Fibroblast of skin of back (primary cell): ENCODE results near the gene SLC44A1.

Source experiments
- DNase-seq: peaks from one replicate; pipeline ENCODE4 v3.0.0-alpha.2; 2013

Gene SLC44A1

GRCh38 chr9:105437704-105438103, 193.3 kb downstream of the SLC44A1 start:
- DNase-seq, result no peak

- DNase-seq, result no peak
These were observed 193.8 kb downstream of the SLC44A1 start for GRCh38 chr9:105438141-105438806.

GRCh38 chr9:105439428-105439827, 195.0 kb downstream of the SLC44A1 start:
- no peak for DNase-seq

GRCh38 chr9:105441616-105442160, 197.2 kb downstream of the SLC44A1 start:
- DNase-seq, result no peak

- no peak for DNase-seq
These were observed 198.7 kb downstream of the SLC44A1 start for GRCh38 chr9:105443121-105443520.

- DNase-seq, result peak; percentile 40
These were observed 199.7 kb downstream of the SLC44A1 start for GRCh38 chr9:105444130-105444529.

GRCh38 chr9:105445203-105445881, 200.9 kb downstream of the SLC44A1 start:
- no peak for DNase-seq

GRCh38 chr9:105447386-105447813, 202.9 kb downstream of the SLC44A1 start:
- no peak for DNase-seq

- DNase-seq, result peak; percentile 91
These were observed 203.7 kb downstream of the SLC44A1 start, which contains the start of gene FSD1L for GRCh38 chr9:105447814-105448812. FSD1L (plus strand) TSS chr9:105448034; CDS start chr9:105448221, 187 bp downstream.

- DNase-seq, result peak; percentile 38
These were observed 204.6 kb downstream of the SLC44A1 start for GRCh38 chr9:105449081-105449480.

GRCh38 chr9:105452185-105452584, 207.7 kb downstream of the SLC44A1 start:
- DNase-seq, result peak; percentile 28

- DNase-seq, result peak; percentile 16
These were observed 211.5 kb downstream of the SLC44A1 start for GRCh38 chr9:105455836-105456475.

GRCh38 chr9:105457560-105458294, 213.3 kb downstream of the SLC44A1 start:
- DNase-seq, result no peak

- DNase-seq, result no peak
These were observed 214.0 kb downstream of the SLC44A1 start for GRCh38 chr9:105458404-105458803.

GRCh38 chr9:105459336-105459735, 214.9 kb downstream of the SLC44A1 start:
- no peak for DNase-seq

GRCh38 chr9:105466898-105467455, 222.5 kb downstream of the SLC44A1 start:
- peak; percentile 15 for DNase-seq

- no peak for DNase-seq
These were observed 224.4 kb downstream of the SLC44A1 start for GRCh38 chr9:105468875-105469274.

GRCh38 chr9:105473221-105473620, 228.8 kb downstream of the SLC44A1 start:
- no peak for DNase-seq

GRCh38 chr9:105475302-105475701, 230.9 kb downstream of the SLC44A1 start:
- DNase-seq, result peak; percentile 56

- no peak for DNase-seq
These were observed 235.4 kb downstream of the SLC44A1 start for GRCh38 chr9:105479846-105480245.

- DNase-seq, result no peak
These were observed 239.2 kb downstream of the SLC44A1 start for GRCh38 chr9:105483618-105484017.
